ENCODE data around the gene TMEM271. TPM values are rescaled to one million over a fixed set of nuclear protein-coding genes. Genes with fewer than 3 reads are reported as not detected.

Gene TMEM271
- total RNA-seq, 1 donor from 2014 or later, result 0.25 TPM

- DNase-seq (ENCODE audit: extremely low spot score in 2 of 2), result no peak
- Histone ChIP-seq H3K27ac (no peak overlapping the region), H3K4me1 (peaks cover 9% of the 10 kb centered on the region), H3K9me3 (no peaks in the 10 kb centered on the region), H3K4me3 (no peak overlapping the region), H3K27me3 (peaks cover 6% of the 10 kb centered on the region), H3K36me3 (no peaks in the 10 kb centered on the region)
- TF ChIP-seq POLR2A (IDR thresholded peaks at IDR 0.05) (no peak), CTCF (IDR thresholded peaks at IDR 0.05) (no peak), POLR2AphosphoS5 (IDR thresholded peaks at IDR 0.05; ENCODE audit: insufficient read depth in 1 of 2, low read depth in 1 of 2) (no peak)
- intact Hi-C loops (cut with DNase I), result no loop called here
These were observed 2.7 kb upstream of the TMEM271 start for GRCh38 chr4:578451-579443.

- H3K9me3 ChIP-seq, result no peaks in the 10 kb centered on the region
- H3K4me3 ChIP-seq, result no peak overlapping the region
- H3K27ac ChIP-seq, result no peak overlapping the region
- H3K36me3 ChIP-seq, result no peaks in the 10 kb centered on the region
- TF ChIP-seq POLR2A (IDR thresholded peaks at IDR 0.05), result no peak
- TF ChIP-seq POLR2AphosphoS5 (IDR thresholded peaks at IDR 0.05; ENCODE audit: insufficient read depth in 1 of 2, low read depth in 1 of 2), result no peak
- no peak for TF ChIP-seq CTCF (IDR thresholded peaks at IDR 0.05)
- intact Hi-C loops (cut with DNase I), result no loop called here
- peaks cover 7% of the 10 kb centered on the region for H3K27me3 ChIP-seq
- DNase-seq (ENCODE audit: extremely low spot score in 2 of 2), result no peak
- peaks cover 9% of the 10 kb centered on the region for H3K4me1 ChIP-seq
These were observed 1.7 kb upstream of the TMEM271 start for GRCh38 chr4:577499-578450.

- H3K36me3 ChIP-seq, result no peaks in the 10 kb centered on the region
- no peaks in the 10 kb centered on the region for H3K9me3 ChIP-seq
- TF ChIP-seq CTCF (IDR thresholded peaks at IDR 0.05) (no peak), POLR2A (IDR thresholded peaks at IDR 0.05) (no peak), POLR2AphosphoS5 (IDR thresholded peaks at IDR 0.05; ENCODE audit: insufficient read depth in 1 of 2, low read depth in 1 of 2) (no peak)
- H3K27ac ChIP-seq, result no peak overlapping the region
- peaks cover 7% of the 10 kb centered on the region for H3K27me3 ChIP-seq
- H3K4me3 ChIP-seq, result no peak overlapping the region
- DNase-seq (ENCODE audit: extremely low spot score in 2 of 2), result no peak
- peaks cover 9% of the 10 kb centered on the region for H3K4me1 ChIP-seq
- intact Hi-C loops (cut with DNase I), result no loop called here
These were observed 950 bp upstream of the TMEM271 start for GRCh38 chr4:576991-577498.

- H3K36me3 ChIP-seq, result no peaks in the 10 kb centered on the region
- H3K27me3 ChIP-seq, result peaks cover 7% of the 10 kb centered on the region
- H3K4me3 ChIP-seq, result no peak overlapping the region
- intact Hi-C loops (cut with DNase I), result no loop called here
- no peak overlapping the region for H3K27ac ChIP-seq
- no peaks in the 10 kb centered on the region for H3K9me3 ChIP-seq
- peaks cover 9% of the 10 kb centered on the region for H3K4me1 ChIP-seq
- no peak for TF ChIP-seq POLR2A (IDR thresholded peaks at IDR 0.05)
- no peak for TF ChIP-seq POLR2AphosphoS5 (IDR thresholded peaks at IDR 0.05; ENCODE audit: insufficient read depth in 1 of 2, low read depth in 1 of 2)
- TF ChIP-seq CTCF (IDR thresholded peaks at IDR 0.05), result no peak
- DNase-seq (ENCODE audit: extremely low spot score in 2 of 2), result no peak
These were observed 584 bp downstream of the TMEM271 start for GRCh38 chr4:575281-576141.
